GM23248 (cell line): ENCODE data around the gene TMEM37.

Source experiments
- EZH2 ChIP-seq: fragments of 200-600 bp; sonication (generic); IDR thresholded peaks from 2 replicates; pipeline ENCODE4 v1.6.1; 2018; ENCODE audit warnings: antibody characterized with exemption, mild to moderate bottlenecking; ENCODE audit not compliant: insufficient read depth, poor library complexity, severe bottlenecking
- EZH2phosphoT487 ChIP-seq: fragments of 200-600 bp; sonication (generic); IDR thresholded peaks from 2 replicates; pipeline ENCODE4 v1.6.1; 2018; ENCODE audit warnings: antibody characterized with exemption, moderate library complexity, mild to moderate bottlenecking, low read depth; ENCODE audit not compliant: insufficient read depth

- no peak for TF ChIP-seq EZH2phosphoT487
- TF ChIP-seq EZH2: no peak
These were observed 10.6 kb downstream of the TMEM37 start for GRCh38 chr2:119442226-119442619.
